ENCODE data around the gene ULBP1.
"Not testable (repeated sequence)": the region's sequence is repeated elsewhere in the genome, so short reads cannot be mapped to it uniquely, and the experiment has no call there.

Gene ULBP1

GRCh38 chr6:149954328-149954983 is 9.3 kb upstream of the ULBP1 start:
- H3K36me3 Mint-ChIP-seq, H3K9me3 Mint-ChIP-seq, H3K27ac Mint-ChIP-seq, H3K4me3 Mint-ChIP-seq, ATAC-seq: not testable (repeated sequence)
- H3K4me1 Mint-ChIP-seq = peaks cover 10% of the 10 kb centered on the region
- H3K27me3 Mint-ChIP-seq = peaks cover 83% of the 10 kb centered on the region

GRCh38 chr6:149954984-149955653 is 8.6 kb upstream of the ULBP1 start:
- Mint-ChIP-seq H3K4me1 (peaks cover 10% of the 10 kb centered on the region), H3K4me3 (peak overlapping the region; percentile 61), H3K27me3 (peaks cover 83% of the 10 kb centered on the region)
- H3K36me3 Mint-ChIP-seq, H3K9me3 Mint-ChIP-seq, H3K27ac Mint-ChIP-seq, ATAC-seq: not testable (repeated sequence)

GRCh38 chr6:149955654-149956317 is 8.0 kb upstream of the ULBP1 start:
- peaks cover 10% of the 10 kb centered on the region for H3K4me1 Mint-ChIP-seq
- not testable (repeated sequence) for ATAC-seq, H3K4me3 Mint-ChIP-seq, H3K36me3 Mint-ChIP-seq, H3K9me3 Mint-ChIP-seq, H3K27ac Mint-ChIP-seq
- peaks cover 83% of the 10 kb centered on the region for H3K27me3 Mint-ChIP-seq

- peaks cover 83% of the 10 kb centered on the region for H3K27me3 Mint-ChIP-seq
- H3K9me3 Mint-ChIP-seq, H3K36me3 Mint-ChIP-seq: not testable (repeated sequence)
Observed at GRCh38 chr6:149958124-149958523, 5.6 kb upstream of the ULBP1 start.

GRCh38 chr6:149959806-149960205 is 3.9 kb upstream of the ULBP1 start:
- H3K9me3 Mint-ChIP-seq, ATAC-seq, H3K36me3 Mint-ChIP-seq, H3K4me3 Mint-ChIP-seq, H3K27ac Mint-ChIP-seq: not testable (repeated sequence)
- H3K27me3 Mint-ChIP-seq = peaks cover 90% of the 10 kb centered on the region
- H3K4me1 Mint-ChIP-seq = peaks cover 36% of the 10 kb centered on the region

More at GRCh38 chr6:149958124-149958523, 5.6 kb upstream of the ULBP1 start:
- H3K4me3 Mint-ChIP-seq, H3K27ac Mint-ChIP-seq, ATAC-seq: not testable (repeated sequence)
- H3K4me1 Mint-ChIP-seq = peaks cover 25% of the 10 kb centered on the region

GRCh38 chr6:149960488-149960887 is 3.3 kb upstream of the ULBP1 start:
- H3K4me3 Mint-ChIP-seq = no peak overlapping the region
- H3K4me1 Mint-ChIP-seq = peaks cover 38% of the 10 kb centered on the region

GRCh38 chr6:149961728-149962425 is 1.9 kb upstream of the ULBP1 start:
- peaks cover 7% of the 10 kb centered on the region for H3K36me3 Mint-ChIP-seq
- no peaks in the 10 kb centered on the region for H3K9me3 Mint-ChIP-seq
- H3K27ac Mint-ChIP-seq = no peak overlapping the region
- H3K4me1 Mint-ChIP-seq = peaks cover 44% of the 10 kb centered on the region
- no peak overlapping the region for H3K4me3 Mint-ChIP-seq
- no peak for ATAC-seq
- H3K27me3 Mint-ChIP-seq = peaks cover 87% of the 10 kb centered on the region

More at GRCh38 chr6:149960488-149960887, 3.3 kb upstream of the ULBP1 start:
- no peak overlapping the region for H3K27ac Mint-ChIP-seq
- no peak for ATAC-seq
- no peaks in the 10 kb centered on the region for H3K9me3 Mint-ChIP-seq
- peaks cover 7% of the 10 kb centered on the region for H3K36me3 Mint-ChIP-seq
- peaks cover 90% of the 10 kb centered on the region for H3K27me3 Mint-ChIP-seq

GRCh38 chr6:149962461-149963211 is 1.1 kb upstream of the ULBP1 start:
- Mint-ChIP-seq H3K27me3 (peaks cover 89% of the 10 kb centered on the region), H3K4me3 (peak overlapping the region; percentile 83), H3K36me3 (peaks cover 7% of the 10 kb centered on the region), H3K9me3 (no peaks in the 10 kb centered on the region), H3K27ac (peak overlapping the region; percentile 81), H3K4me1 (peaks cover 44% of the 10 kb centered on the region)
- no peak for ATAC-seq

- Mint-ChIP-seq H3K4me1 (peaks cover 44% of the 10 kb centered on the region), H3K27me3 (peaks cover 90% of the 10 kb centered on the region), H3K9me3 (no peaks in the 10 kb centered on the region), H3K36me3 (peaks cover 7% of the 10 kb centered on the region), H3K27ac (peak overlapping the region; percentile 81), H3K4me3 (peak overlapping the region; percentile 83)
- ATAC-seq = peak; percentile 53
Observed at GRCh38 chr6:149963212-149963461, 606 bp upstream of the ULBP1 start.

GRCh38 chr6:149964308-149965193 is 808 bp downstream of the ULBP1 start:
- ATAC-seq = no peak

GRCh38 chr6:149965194-149966020 is 1.7 kb downstream of the ULBP1 start:
- Mint-ChIP-seq H3K9me3 (no peaks in the 10 kb centered on the region), H3K36me3 (peaks cover 7% of the 10 kb centered on the region), H3K27ac (peak overlapping the region; percentile 81), H3K27me3 (peaks cover 90% of the 10 kb centered on the region), H3K4me3 (peak overlapping the region; percentile 83), H3K4me1 (peaks cover 44% of the 10 kb centered on the region)
- no peak for ATAC-seq

More at GRCh38 chr6:149964308-149965193, 808 bp downstream of the ULBP1 start:
- Mint-ChIP-seq H3K27me3 (peaks cover 90% of the 10 kb centered on the region), H3K27ac (peak overlapping the region; percentile 81), H3K36me3 (peaks cover 7% of the 10 kb centered on the region), H3K9me3 (no peaks in the 10 kb centered on the region), H3K4me3 (peak overlapping the region; percentile 83), H3K4me1 (peaks cover 44% of the 10 kb centered on the region)

GRCh38 chr6:149966319-149966718 is 2.6 kb downstream of the ULBP1 start:
- not testable (repeated sequence) for H3K36me3 Mint-ChIP-seq, ATAC-seq, H3K27ac Mint-ChIP-seq, H3K9me3 Mint-ChIP-seq, H3K4me3 Mint-ChIP-seq
- peaks cover 44% of the 10 kb centered on the region for H3K4me1 Mint-ChIP-seq
- H3K27me3 Mint-ChIP-seq = peaks cover 90% of the 10 kb centered on the region

- peaks cover 78% of the 10 kb centered on the region for H3K27me3 Mint-ChIP-seq
- no peak for ATAC-seq
- peaks cover 35% of the 10 kb centered on the region for H3K4me1 Mint-ChIP-seq
- H3K27ac Mint-ChIP-seq = no peak overlapping the region
- H3K4me3 Mint-ChIP-seq = no peak overlapping the region
- no peaks in the 10 kb centered on the region for H3K9me3 Mint-ChIP-seq
- peaks cover 7% of the 10 kb centered on the region for H3K36me3 Mint-ChIP-seq
Observed at GRCh38 chr6:149967591-149967990, 3.8 kb downstream of the ULBP1 start.

Measured in stimulated activated memory B cell treated with anti-CD40 and anti-IgM and Interleukin-4, amounts not matched to agents 10 μg/mL and 1 μg/mL and 100 μg/mL, for 72 hours (primary cell).